Mesendoderm (in vitro differentiated cells): Measurements from ENCODE around the gene MAB21L3.

ENCODE experiments used
- DNase-seq: peaks from one replicate; pipeline ENCODE4 v3.0.0; 2013
- H2AK5ac ChIP-seq: 2 replicates; pipeline ENCODE4 v1.6.1; 2013; ENCODE audit warnings: low read length, inconsistent platforms
- H2BK120ac ChIP-seq: 2 replicates; pipeline ENCODE4 v1.6.1; 2013; ENCODE audit warnings: low read depth, mild to moderate bottlenecking, low read length, moderate library complexity, mixed read lengths
- H2BK15ac ChIP-seq: replicated peaks from 2 replicates; pipeline ENCODE4 v1.6.1; 2013; ENCODE audit warnings: low read depth, mild to moderate bottlenecking, moderate library complexity
- H2BK5ac ChIP-seq: 2 replicates; pipeline ENCODE4 v1.6.1; 2013; ENCODE audit warnings: low read length, inconsistent platforms
- H3K18ac ChIP-seq: 2 replicates; pipeline ENCODE4 v1.6.1; 2013; ENCODE audit warnings: mild to moderate bottlenecking, low read length, mixed read lengths
- H3K23ac ChIP-seq: one replicate; pipeline ENCODE4 v1.6.1; 2013; ENCODE audit warnings: low read length
- H3K27ac ChIP-seq: 2 replicates; pipeline ENCODE4 v1.5.1; 2013; ENCODE audit warnings: low read depth, mild to moderate bottlenecking, inconsistent platforms, low read length, moderate library complexity
- H3K27me3 ChIP-seq: 2 replicates; pipeline ENCODE4 v1.6.1; 2013; ENCODE audit warnings: low read length, control low read depth, mild to moderate bottlenecking, inconsistent platforms; ENCODE audit not compliant: insufficient read depth, poor library complexity
- H3K36me3 ChIP-seq: 2 replicates; pipeline ENCODE4 v1.6.1; 2013; ENCODE audit warnings: low read length, inconsistent platforms; ENCODE audit not compliant: control insufficient read depth, insufficient read depth
- H3K4ac ChIP-seq: one replicate; pipeline ENCODE4 v1.6.1; 2013; ENCODE audit warnings: low read depth, mild to moderate bottlenecking, low read length, moderate library complexity
- H3K4me1 ChIP-seq: 2 replicates; pipeline ENCODE4 v1.6.1; 2013; ENCODE audit warnings: low read depth, low read length, inconsistent platforms; ENCODE audit not compliant: control insufficient read depth
- H3K4me2 ChIP-seq: 2 replicates; pipeline ENCODE4 v1.6.1; 2013; ENCODE audit warnings: low read length
- H3K4me3 ChIP-seq: 2 replicates; pipeline ENCODE4 v1.5.1; 2013; ENCODE audit warnings: mild to moderate bottlenecking, low read length
- H3K56ac ChIP-seq: one replicate; pipeline ENCODE4 v1.6.1; 2013; ENCODE audit warnings: low read length
- H3K79me1 ChIP-seq: 2 replicates; pipeline ENCODE4 v1.6.1; 2013; ENCODE audit warnings: low read length, inconsistent platforms
- H3K79me2 ChIP-seq: 2 replicates; pipeline ENCODE4 v1.6.1; 2013; ENCODE audit warnings: mild to moderate bottlenecking, low read length; ENCODE audit not compliant: control insufficient read depth, insufficient read depth
- H3K9ac ChIP-seq: 2 replicates; pipeline ENCODE4 v1.6.1; 2013; ENCODE audit warnings: low read length, inconsistent platforms
- H4K5ac ChIP-seq: one replicate; pipeline ENCODE4 v1.6.1; 2013; ENCODE audit warnings: low read length
- H4K8ac ChIP-seq: one replicate; pipeline ENCODE4 v1.6.1; 2013; ENCODE audit warnings: low read depth, mild to moderate bottlenecking, control low read depth, low read length, moderate library complexity
- WGBS: extraction: QIAGEN DNeasy Blood & Tissue Kit; methylation state at CpG from one replicate; pipeline ENCODE4 v1.1.7; 2013; ENCODE audit warnings: low lambda C conversion rate, missing lambda C conversion rate; ENCODE audit not compliant: insufficient coverage; ENCODE audit errors: extremely low coverage; 5-methylcytosine and 5-hydroxymethylcytosine counted together

The MAB21L3 gene

DNA sequence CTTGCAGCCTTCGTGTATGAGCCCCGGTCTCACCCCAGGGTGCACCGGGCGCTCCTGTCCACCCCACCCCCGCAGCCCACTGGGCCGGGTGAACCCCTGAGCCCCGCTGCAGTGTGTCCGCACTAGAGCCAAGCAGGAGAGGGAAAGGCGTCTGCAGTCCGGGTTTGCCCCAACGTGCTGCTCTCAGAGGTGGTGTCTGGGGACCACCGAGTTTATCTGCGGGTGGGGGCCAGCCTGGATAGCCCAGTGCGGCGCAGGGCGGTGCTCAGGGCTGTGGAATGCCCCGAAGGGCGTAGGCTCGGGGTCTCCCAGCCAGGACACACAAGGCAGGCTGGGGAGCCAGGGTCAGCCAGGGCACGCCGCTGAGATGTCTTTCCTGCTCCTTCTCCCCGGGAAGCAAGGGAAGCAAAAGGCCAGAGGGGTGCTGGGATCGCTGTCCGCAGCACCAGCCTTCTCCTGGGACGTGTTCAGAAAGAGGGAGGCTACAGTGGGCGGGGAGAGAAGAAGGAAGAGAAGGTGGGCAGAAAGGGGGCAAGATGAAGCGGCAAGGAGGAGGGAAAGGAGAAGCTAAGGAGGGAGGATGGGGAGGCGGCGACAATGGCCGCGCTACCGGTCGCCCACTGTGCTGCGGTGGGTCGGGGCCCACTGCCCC is 56.6 kb downstream of the MAB21L3 start:
- Histone ChIP-seq H3K4ac (peak overlapping the region; percentile 58), H3K4me3 (peak overlapping the region; percentile 0), H4K8ac (no peak overlapping the region), H2BK5ac (no peak overlapping the region), H3K79me1 (no peaks in the 10 kb centered on the region), H3K4me2 (peak overlapping the region; percentile 13), H2AK5ac (no peak overlapping the region), H3K27ac (no peak overlapping the region), H3K36me3 (no peaks in the 10 kb centered on the region), H3K79me2 (no peaks in the 10 kb centered on the region), H3K18ac (peak overlapping the region; percentile 47), H3K27me3 (no peaks in the 10 kb centered on the region), H3K4me1 (no peaks in the 10 kb centered on the region), H3K23ac (peak overlapping the region; percentile 29), H2BK15ac (no peak overlapping the region), H3K56ac (peak overlapping the region; percentile 64), H3K9ac (peak overlapping the region; percentile 36), H4K5ac (no peak overlapping the region), H2BK120ac (no peak overlapping the region)
- DNase-seq, result peak; percentile 67
- no CpG with 5 or more reads among the region's 35 CpGs for WGBS

- no peak overlapping the region for H2AK5ac ChIP-seq
- peak; percentile 77 for DNase-seq
- H3K4me2 ChIP-seq, result peak overlapping the region; percentile 13
- H2BK120ac ChIP-seq, result no peak overlapping the region
- peak overlapping the region; percentile 0 for H3K4me3 ChIP-seq
- no peak overlapping the region for H4K8ac ChIP-seq
- WGBS, result no CpG with 5 or more reads among the region's 42 CpGs
- H2BK15ac ChIP-seq, result no peak overlapping the region
- no peaks in the 10 kb centered on the region for H3K36me3 ChIP-seq
- H2BK5ac ChIP-seq, result no peak overlapping the region
- H3K4me1 ChIP-seq, result no peaks in the 10 kb centered on the region
- no peak overlapping the region for H3K23ac ChIP-seq
- peak overlapping the region; percentile 36 for H3K9ac ChIP-seq
- H3K27me3 ChIP-seq, result no peaks in the 10 kb centered on the region
- H3K18ac ChIP-seq, result peak overlapping the region; percentile 47
- H3K79me1 ChIP-seq, result no peaks in the 10 kb centered on the region
- no peak overlapping the region for H4K5ac ChIP-seq
- no peaks in the 10 kb centered on the region for H3K79me2 ChIP-seq
- H3K56ac ChIP-seq, result peak overlapping the region; percentile 64
- H3K27ac ChIP-seq, result no peak overlapping the region
- peak overlapping the region; percentile 58 for H3K4ac ChIP-seq
Measured at GRCh38 chr1:116168277-116169032, 57.3 kb downstream of the MAB21L3 start.

DNA sequence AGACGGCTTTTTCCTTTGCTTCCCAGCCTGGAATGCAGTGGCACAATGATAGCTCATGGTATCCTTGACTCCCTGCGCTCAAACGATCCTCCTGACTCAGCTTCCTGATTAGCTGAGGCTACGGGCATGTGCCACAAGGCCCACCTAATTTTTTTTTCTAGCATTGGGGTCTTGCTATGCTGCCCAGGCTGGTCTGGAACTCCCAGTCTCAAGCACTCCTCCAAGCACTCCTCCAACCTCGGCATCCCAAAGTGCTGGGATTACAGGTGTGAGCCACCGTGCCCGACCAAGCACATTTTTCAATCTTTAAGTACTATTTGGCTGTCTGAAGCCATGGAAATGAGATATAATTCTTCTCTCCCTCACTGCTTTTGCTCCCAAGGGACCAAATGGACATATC is 58.7 kb downstream of the MAB21L3 start:
- no peak overlapping the region for H3K23ac ChIP-seq
- H3K4me2 ChIP-seq, result no peak overlapping the region
- no peaks in the 10 kb centered on the region for H3K27me3 ChIP-seq
- no peak for DNase-seq
- H3K79me1 ChIP-seq, result no peaks in the 10 kb centered on the region
- H2BK15ac ChIP-seq, result no peak overlapping the region
- H3K36me3 ChIP-seq, result no peaks in the 10 kb centered on the region
- H4K8ac ChIP-seq, result no peak overlapping the region
- H3K4me1 ChIP-seq, result no peaks in the 10 kb centered on the region
- H3K18ac ChIP-seq, result no peak overlapping the region
- H3K27ac ChIP-seq, result no peak overlapping the region
- H3K79me2 ChIP-seq, result no peaks in the 10 kb centered on the region
- no CpG with 5 or more reads among the region's 7 CpGs for WGBS
- no peak overlapping the region for H2BK5ac ChIP-seq
- H2AK5ac ChIP-seq, result no peak overlapping the region
- no peak overlapping the region for H3K4ac ChIP-seq
- H3K4me3 ChIP-seq, result no peak overlapping the region
- no peak overlapping the region for H3K56ac ChIP-seq
- no peak overlapping the region for H3K9ac ChIP-seq
- no peak overlapping the region for H4K5ac ChIP-seq
- no peak overlapping the region for H2BK120ac ChIP-seq

DNA sequence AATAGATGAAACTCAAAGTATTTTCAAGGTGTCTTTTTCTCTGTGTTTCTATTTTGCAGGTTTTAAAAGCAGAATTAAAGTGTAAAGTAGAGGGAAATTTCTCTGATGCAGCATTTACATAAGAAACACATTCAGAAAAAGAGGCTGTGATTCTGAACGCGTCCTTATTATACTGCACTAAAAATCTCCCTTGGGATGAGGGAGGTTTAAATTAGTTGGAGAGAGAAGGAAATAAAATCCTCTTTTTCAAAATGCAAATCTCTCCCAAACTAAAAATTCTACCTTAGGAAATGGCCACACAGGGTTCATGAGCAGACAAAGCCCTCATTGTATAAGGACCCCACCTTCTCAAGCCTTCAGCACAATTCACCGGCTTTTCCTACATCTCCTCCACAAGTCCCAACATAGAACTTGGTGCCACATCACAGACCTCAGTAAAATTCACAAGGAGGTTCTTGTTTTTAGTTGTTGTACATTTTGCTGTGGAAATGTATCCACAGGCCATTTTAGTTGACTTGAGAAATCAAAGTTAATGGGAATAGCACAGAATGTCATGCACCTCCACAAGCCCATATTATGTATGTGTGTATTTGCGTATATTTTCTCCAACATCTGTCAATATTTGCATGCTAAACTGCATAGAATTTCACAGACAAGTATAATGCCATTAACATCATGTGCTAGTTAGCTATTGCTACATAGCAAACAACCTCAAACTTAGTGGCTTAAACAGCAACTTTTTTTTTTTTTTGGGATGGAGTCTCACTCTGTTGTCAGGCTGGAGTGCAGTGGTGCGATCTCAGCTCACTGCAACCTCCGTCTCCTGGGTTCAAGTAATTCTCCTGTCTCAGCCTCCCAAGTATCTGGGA is 59.8 kb downstream of the MAB21L3 start:
- no peaks in the 10 kb centered on the region for H3K79me1 ChIP-seq
- no peak overlapping the region for H3K18ac ChIP-seq
- no CpG with 5 or more reads among the region's 6 CpGs for WGBS
- no peak overlapping the region for H4K5ac ChIP-seq
- no peaks in the 10 kb centered on the region for H3K4me1 ChIP-seq
- no peak overlapping the region for H2BK15ac ChIP-seq
- H2BK5ac ChIP-seq, result no peak overlapping the region
- no peak overlapping the region for H2BK120ac ChIP-seq
- no peak overlapping the region for H3K27ac ChIP-seq
- H3K9ac ChIP-seq, result no peak overlapping the region
- H3K27me3 ChIP-seq, result no peaks in the 10 kb centered on the region
- H3K4me3 ChIP-seq, result no peak overlapping the region
- H3K79me2 ChIP-seq, result no peaks in the 10 kb centered on the region
- H2AK5ac ChIP-seq, result no peak overlapping the region
- H3K36me3 ChIP-seq, result no peaks in the 10 kb centered on the region
- H3K23ac ChIP-seq, result no peak overlapping the region
- no peak overlapping the region for H4K8ac ChIP-seq
- no peak overlapping the region for H3K56ac ChIP-seq
- no peak for DNase-seq
- H3K4me2 ChIP-seq, result no peak overlapping the region
- H3K4ac ChIP-seq, result no peak overlapping the region

- H3K27me3 ChIP-seq, result no peaks in the 10 kb centered on the region
- H3K18ac ChIP-seq, result no peak overlapping the region
- no peak overlapping the region for H2BK5ac ChIP-seq
- no peak overlapping the region for H3K56ac ChIP-seq
- H3K23ac ChIP-seq, result no peak overlapping the region
- H2BK120ac ChIP-seq, result no peak overlapping the region
- no peak overlapping the region for H3K4me2 ChIP-seq
- H4K5ac ChIP-seq, result no peak overlapping the region
- H3K4me3 ChIP-seq, result no peak overlapping the region
- H2BK15ac ChIP-seq, result no peak overlapping the region
- no peaks in the 10 kb centered on the region for H3K79me2 ChIP-seq
- no CpG with 5 or more reads among the region's 1 CpG for WGBS
- H4K8ac ChIP-seq, result no peak overlapping the region
- H3K79me1 ChIP-seq, result no peaks in the 10 kb centered on the region
- H3K4me1 ChIP-seq, result no peaks in the 10 kb centered on the region
- no peak overlapping the region for H2AK5ac ChIP-seq
- peak; percentile 25 for DNase-seq
- H3K9ac ChIP-seq, result no peak overlapping the region
- H3K36me3 ChIP-seq, result no peaks in the 10 kb centered on the region
- no peak overlapping the region for H3K27ac ChIP-seq
- H3K4ac ChIP-seq, result no peak overlapping the region
Measured at GRCh38 chr1:116172666-116173065, 61.5 kb downstream of the MAB21L3 start.
